Measurements from ENCODE around the gene PRSS58. TPM values are rescaled to one million over a fixed set of nuclear protein-coding genes. Genes with fewer than 3 reads are reported as not detected.

Gene PRSS58, protein sequence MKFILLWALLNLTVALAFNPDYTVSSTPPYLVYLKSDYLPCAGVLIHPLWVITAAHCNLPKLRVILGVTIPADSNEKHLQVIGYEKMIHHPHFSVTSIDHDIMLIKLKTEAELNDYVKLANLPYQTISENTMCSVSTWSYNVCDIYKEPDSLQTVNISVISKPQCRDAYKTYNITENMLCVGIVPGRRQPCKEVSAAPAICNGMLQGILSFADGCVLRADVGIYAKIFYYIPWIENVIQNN
- not detected for total RNA-seq
- polyA plus RNA-seq, result not detected
- 0 to 0.07 (median 0) reads per million in 6 experiments for total RNA-seq

DNA sequence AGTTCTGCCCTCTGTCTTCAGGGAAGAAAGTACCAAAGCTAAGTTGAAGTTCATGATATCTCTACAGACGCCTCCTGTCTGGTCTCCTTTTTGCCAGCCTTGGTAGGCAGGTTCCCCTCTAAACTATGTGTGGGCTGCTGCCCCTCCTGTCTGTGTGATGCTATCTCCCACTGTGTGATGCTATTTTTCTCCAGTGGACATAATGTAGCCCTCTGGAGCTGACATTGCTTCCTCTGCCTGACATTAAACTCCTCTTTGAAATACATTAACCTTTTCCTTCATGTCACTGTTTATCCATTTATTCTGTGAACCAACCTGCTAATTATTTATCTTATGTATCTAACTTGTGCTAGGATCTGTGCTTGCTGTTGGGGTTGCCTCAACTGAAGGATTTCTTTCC lies at the start of gene PRSS58:
Gene PRSS58 (minus strand): TSS at position 101 of the 400 bp plus-strand sequence. CDS start 351 bp downstream, outside the sequence.
- no peak for ATAC-seq
- DNase-seq, result no peak
- POLR2A ChIA-PET, result no interaction called here
- H3K36me3 Mint-ChIP-seq, result peaks cover 0 to 3% (median 0%) of the 10 kb centered on the region in 3 donors
- no peak within 1 kb of the TSS for H3K4me3 Mint-ChIP-seq
- H3K27me3 Mint-ChIP-seq, result peaks cover 4 to 8% (median 5%) of the 10 kb centered on the region in 5 donors
- H3K9me3 Mint-ChIP-seq, result peaks cover 0 to 18% (median 0%) of the 10 kb centered on the region in 9 donors
- H3K27ac Mint-ChIP-seq, result no peak within 1 kb of the TSS
- H3K4me1 Mint-ChIP-seq, result no peaks in the 10 kb centered on the region

GRCh38 chr7:142307246-142307900 lies 49.5 kb upstream of the PRSS58 start:
- DNase-seq (no peak), ATAC-seq (peak; percentile 25 to 52)
- H3K36me3 Mint-ChIP-seq, result no peaks in the 10 kb centered on the region
- H3K4me3 Mint-ChIP-seq, result peak overlapping the region in 3 of 10 donors; percentile 26 to 62 (median 30)
- H3K9me3 Mint-ChIP-seq, result peaks cover 0 to 2% (median 0%) of the 10 kb centered on the region in 9 donors
- POLR2A ChIA-PET, result interaction anchor here (0.6 to 3.9 kb wide), 3 partner anchors 482 to 502 kb away, joined by 3 to 19 read pairs (median 3); no protein-coding TSS in a partner anchor
- H3K27ac Mint-ChIP-seq, result peak overlapping the region in 3 of 10 donors; percentile 6 to 67 (median 63)
- H3K27me3 Mint-ChIP-seq, result peaks cover 2 to 33% (median 8%) of the 10 kb centered on the region in 5 donors
- peaks cover 10 to 16% (median 11%) of the 10 kb centered on the region in 4 donors for H3K4me1 Mint-ChIP-seq

- Mint-ChIP-seq H3K36me3 (no peaks in the 10 kb centered on the region), H3K4me1 (peaks cover 15 to 31% (median 27%) of the 10 kb centered on the region in 4 donors), H3K27me3 (peaks cover 0 to 19% (median 3%) of the 10 kb centered on the region in 5 donors), H3K27ac (peak overlapping the region in 3 of 10 donors; percentile 21 to 82 (median 42)), H3K9me3 (peaks cover 0 to 2% (median 0%) of the 10 kb centered on the region in 9 donors), H3K4me3 (peak overlapping the region in 6 of 10 donors; percentile 3 to 68 (median 7))
- POLR2A ChIA-PET, result interaction anchor here (1.1 to 3.5 kb wide), 5 partner anchors 20 to 506 kb away, joined by 3 to 39 read pairs (median 4); no protein-coding TSS in a partner anchor
- peak in 3 of 10 donors; percentile 17 to 50 (median 47) for DNase-seq
- peak; percentile 59 to 61 for ATAC-seq
Measured at GRCh38 chr7:142303650-142304049, 45.8 kb upstream of the PRSS58 start.

- DNase-seq (no peak), ATAC-seq (peak in 1 of 2 donors; percentile 26)
- Mint-ChIP-seq H3K9me3 (peaks cover 0 to 2% (median 0%) of the 10 kb centered on the region in 9 donors), H3K27ac (no peak overlapping the region), H3K4me1 (peaks cover 15 to 36% (median 27%) of the 10 kb centered on the region in 4 donors), H3K4me3 (peak overlapping the region in 1 of 10 donors; percentile 24), H3K27me3 (peaks cover 6 to 27% (median 8%) of the 10 kb centered on the region in 5 donors), H3K36me3 (no peaks in the 10 kb centered on the region)
- POLR2A ChIA-PET, result interaction anchor here (3.5 kb wide), 1 partner anchor 508 kb away, joined by 39 read pairs; no protein-coding TSS in a partner anchor
Measured at GRCh38 chr7:142301923-142302550, 44.2 kb upstream of the PRSS58 start.

- peaks cover 15 to 36% (median 27%) of the 10 kb centered on the region in 4 donors for H3K4me1 Mint-ChIP-seq
- peak overlapping the region in 1 of 10 donors; percentile 80 for H3K27ac Mint-ChIP-seq
- POLR2A ChIA-PET, result interaction anchor here (1.5 to 3.0 kb wide), 2 partner anchors 497 to 508 kb away, joined by 18 read pairs; no protein-coding TSS in a partner anchor
- DNase-seq, result no peak
- peak overlapping the region in 5 of 10 donors; percentile 22 to 61 (median 42) for H3K4me3 Mint-ChIP-seq
- no peak for ATAC-seq
- H3K36me3 Mint-ChIP-seq, result no peaks in the 10 kb centered on the region
- H3K27me3 Mint-ChIP-seq, result peaks cover 5 to 35% (median 8%) of the 10 kb centered on the region in 5 donors
- peaks cover 0 to 2% (median 0%) of the 10 kb centered on the region in 9 donors for H3K9me3 Mint-ChIP-seq
Measured at GRCh38 chr7:142301299-142301698, 43.4 kb upstream of the PRSS58 start.

DNA sequence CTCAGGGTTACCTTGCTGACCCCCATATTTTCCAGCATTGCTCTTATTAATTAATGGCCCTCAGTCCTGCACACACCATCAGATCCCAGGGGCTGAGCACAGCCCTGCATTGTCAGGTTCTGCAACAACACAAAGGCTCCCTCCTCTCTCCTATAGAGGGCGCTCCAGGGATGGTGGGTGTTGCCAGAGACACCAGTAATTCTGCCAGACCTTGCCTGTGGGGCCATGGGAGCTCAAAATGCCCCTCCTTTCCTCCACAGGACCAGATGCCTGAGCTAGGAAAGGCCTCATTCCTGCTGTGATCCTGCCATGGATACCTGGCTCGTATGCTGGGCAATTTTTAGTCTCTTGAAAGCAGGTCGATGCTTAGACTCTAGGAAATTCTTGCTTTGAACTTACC lies 42.8 kb upstream of the PRSS58 start:
- H3K27me3 Mint-ChIP-seq, result peaks cover 8 to 41% (median 12%) of the 10 kb centered on the region in 5 donors

GRCh38 chr7:142299237-142299781 lies 41.5 kb upstream of the PRSS58 start:
- Mint-ChIP-seq H3K4me3 (peak overlapping the region in 9 of 10 donors; percentile 9 to 61 (median 46)), H3K36me3 (no peaks in the 10 kb centered on the region), H3K9me3 (no peaks in the 10 kb centered on the region), H3K4me1 (peaks cover 12 to 33% (median 24%) of the 10 kb centered on the region in 4 donors), H3K27ac (peak overlapping the region in 4 of 10 donors; percentile 51 to 72 (median 64)), H3K27me3 (peaks cover 10 to 51% (median 14%) of the 10 kb centered on the region in 5 donors)
- DNase-seq (no peak), ATAC-seq (peak; percentile 55 to 63)
- POLR2A ChIA-PET, result interaction anchor here (0.6 to 3.0 kb wide), 4 partner anchors 10 to 510 kb away, joined by 3 to 18 read pairs (median 4); no protein-coding TSS in a partner anchor

More for the DNA sequence above, 42.8 kb upstream of the PRSS58 start:
- Mint-ChIP-seq H3K4me1 (peaks cover 15 to 36% (median 27%) of the 10 kb centered on the region in 4 donors), H3K9me3 (no peaks in the 10 kb centered on the region), H3K27ac (peak overlapping the region in 5 of 10 donors; percentile 21 to 85 (median 76)), H3K36me3 (no peaks in the 10 kb centered on the region), H3K4me3 (peak overlapping the region; percentile 22 to 79 (median 38))
- peak; percentile 36 to 38 for ATAC-seq
- DNase-seq, result peak in 4 of 10 donors; percentile 20 to 47 (median 28)
- POLR2A ChIA-PET, result interaction anchor here (0.8 to 3.0 kb wide), 3 partner anchors 488 to 508 kb away, joined by 3 to 18 read pairs (median 18); no protein-coding TSS in a partner anchor

DNA sequence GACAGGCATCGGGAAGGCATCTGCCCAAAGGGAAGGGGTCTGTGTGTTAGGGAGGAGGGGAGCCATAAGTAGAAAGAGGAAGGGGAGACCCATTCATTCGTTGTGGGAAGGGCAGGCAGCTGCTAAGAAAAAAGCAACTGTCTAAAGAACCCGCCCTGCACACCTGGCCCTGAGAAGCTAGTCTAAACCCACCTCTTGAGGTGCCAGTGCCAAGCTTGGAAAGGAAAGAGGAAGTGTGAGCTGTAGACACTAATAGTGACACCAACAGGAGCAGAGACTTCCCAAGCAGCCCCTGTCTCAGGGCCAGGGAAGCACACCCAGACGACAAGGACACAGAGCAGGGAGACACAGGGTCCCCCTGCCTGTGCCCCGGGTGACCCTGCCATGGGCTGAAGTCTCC lies 40.8 kb upstream of the PRSS58 start:
- Mint-ChIP-seq H3K4me1 (peaks cover 8 to 27% (median 17%) of the 10 kb centered on the region in 4 donors), H3K4me3 (peak overlapping the region in 3 of 10 donors; percentile 21 to 59 (median 41)), H3K9me3 (no peaks in the 10 kb centered on the region), H3K36me3 (no peaks in the 10 kb centered on the region), H3K27me3 (peaks cover 14 to 58% (median 18%) of the 10 kb centered on the region in 5 donors), H3K27ac (peak overlapping the region in 5 of 10 donors; percentile 31 to 72 (median 63))
- ATAC-seq (no peak), DNase-seq (no peak)
- POLR2A ChIA-PET, result interaction anchor here (1.2 to 3.0 kb wide), 3 partner anchors 323 to 510 kb away, joined by 3 to 18 read pairs (median 5); no protein-coding TSS in a partner anchor

DNA sequence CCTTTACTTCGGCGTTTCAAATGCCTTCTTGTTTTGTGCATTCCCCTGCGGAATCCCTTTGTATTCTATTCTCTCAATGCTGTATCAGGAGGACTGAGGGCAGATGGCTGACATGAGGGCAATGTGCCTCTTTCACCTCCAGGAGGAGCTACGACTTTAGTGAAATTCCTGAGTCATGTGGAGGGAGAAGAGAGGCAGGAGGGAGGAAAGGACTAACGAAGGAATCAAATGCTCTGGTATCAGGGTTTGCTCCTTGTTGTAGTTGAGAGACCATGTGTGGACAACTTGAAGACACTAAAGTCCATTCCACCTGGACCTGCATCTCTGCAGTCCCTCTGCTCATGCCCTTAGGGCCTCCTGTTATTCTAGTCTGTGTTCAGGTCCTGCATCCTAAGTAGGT lies 40.2 kb upstream of the PRSS58 start:
- peak overlapping the region in 1 of 10 donors; percentile 59 for H3K4me3 Mint-ChIP-seq
- no peaks in the 10 kb centered on the region for H3K9me3 Mint-ChIP-seq
- POLR2A ChIA-PET, result interaction anchor here (1.2 to 3.0 kb wide), 3 partner anchors 322 to 511 kb away, joined by 3 to 18 read pairs (median 5); no protein-coding TSS in a partner anchor
- peaks cover 7 to 26% (median 15%) of the 10 kb centered on the region in 4 donors for H3K4me1 Mint-ChIP-seq
- peak overlapping the region in 2 of 10 donors; percentile 54 to 63 for H3K27ac Mint-ChIP-seq
- DNase-seq (no peak), ATAC-seq (no peak)
- H3K27me3 Mint-ChIP-seq, result peaks cover 14 to 61% (median 18%) of the 10 kb centered on the region in 5 donors
- no peaks in the 10 kb centered on the region for H3K36me3 Mint-ChIP-seq

GRCh38 chr7:142280263-142280662 lies 22.4 kb upstream of the PRSS58 start:
- H3K9me3 Mint-ChIP-seq, result peaks cover 3 to 22% (median 10%) of the 10 kb centered on the region in 9 donors
- H3K27me3 Mint-ChIP-seq, result peaks cover 25 to 37% (median 28%) of the 10 kb centered on the region in 5 donors
- H3K36me3 Mint-ChIP-seq, result peaks cover 0 to 16% (median 5%) of the 10 kb centered on the region in 3 donors
- POLR2A ChIA-PET, result no interaction called here
- no peak overlapping the region for H3K4me3 Mint-ChIP-seq
- H3K4me1 Mint-ChIP-seq, result no peaks in the 10 kb centered on the region
- ATAC-seq (no peak), DNase-seq (no peak)
- H3K27ac Mint-ChIP-seq, result no peak overlapping the region

- H3K27ac Mint-ChIP-seq, result no peak overlapping the region
- H3K9me3 Mint-ChIP-seq, result peaks cover 5 to 29% (median 17%) of the 10 kb centered on the region in 9 donors
- DNase-seq (no peak), ATAC-seq (no peak)
- H3K4me3 Mint-ChIP-seq, result no peak overlapping the region
- H3K36me3 Mint-ChIP-seq, result peaks cover 0 to 22% (median 7%) of the 10 kb centered on the region in 3 donors
- no peaks in the 10 kb centered on the region for H3K4me1 Mint-ChIP-seq
- peaks cover 28 to 43% (median 33%) of the 10 kb centered on the region in 5 donors for H3K27me3 Mint-ChIP-seq
- POLR2A ChIA-PET, result no interaction called here
Measured at GRCh38 chr7:142279601-142280000, 21.7 kb upstream of the PRSS58 start.

Data from naive thymus-derived CD8-positive, alpha-beta T cell (primary cell).